HG03175 (cell line): ENCODE data around the gene CHKB.

Experiments
- ATAC-seq: cut with Tn5 transposase; IDR thresholded peaks from one replicate; pipeline ENCODE4 v1.9.1; 2021; ENCODE audit warnings: mild to moderate bottlenecking, moderate library complexity; ENCODE audit not compliant: unreplicated experiment

CHKB gene

GRCh38 chr22:50531962-50532674, 50.5 kb downstream of the CHKB start:
- no peak for ATAC-seq

- ATAC-seq: no peak
Measured at GRCh38 chr22:50531546-50531961, 51.1 kb downstream of the CHKB start.

GRCh38 chr22:50530877-50531545, 51.6 kb downstream of the CHKB start:
- ATAC-seq: peak; percentile 30

- no peak for ATAC-seq
Measured at GRCh38 chr22:50530580-50530876, 52.1 kb downstream of the CHKB start.

GRCh38 chr22:50529897-50530579, 52.6 kb downstream of the CHKB start, which contains the start of gene TYMP:
TYMP (minus strand) TSS chr22:50530012; CDS start chr22:50529709, 303 bp downstream.
- ATAC-seq: peak; percentile 24

GRCh38 chr22:50529416-50529896, 53.2 kb downstream of the CHKB start:
- ATAC-seq: no peak
